Natural killer cell (primary cell): ENCODE measurements around the gene EBF3. TPM values are rescaled to one million over a fixed set of nuclear protein-coding genes. Genes with fewer than 3 reads are reported as not detected.

ENCODE experiments used
- ATAC-seq, 3 donors: fragments of 150-1000 bp in 2 of 3; fragments of 200-7000 bp in 1 of 3; cut with Tn5 transposase; 1 replicate in 1 of 3; 2 replicates in 2 of 3; pipeline ENCODE4 v1.10.0; 2021; ENCODE audit warnings: mild to moderate bottlenecking in 2 of 3, moderate library complexity in 2 of 3
- DNase-seq, 2 donors: peaks; one replicate each; pipeline versions ENCODE4 v3.0.0 to v3.0.0-alpha.2; 2013 to 2021; ENCODE audit warnings: mixed read lengths in 1 of 2
- H3K27ac ChIP-seq: one replicate; pipeline ENCODE4 v1.5.1; 2013; ENCODE audit warnings: mild to moderate bottlenecking, low read length
- H3K27me3 ChIP-seq: one replicate; pipeline ENCODE4 v1.6.1; 2013; ENCODE audit warnings: low read length; ENCODE audit not compliant: control insufficient read depth, insufficient read depth
- H3K36me3 ChIP-seq: one replicate; pipeline ENCODE4 v1.6.1; 2013; ENCODE audit warnings: low read length; ENCODE audit not compliant: control insufficient read depth, insufficient read depth
- H3K4me1 ChIP-seq: one replicate; pipeline ENCODE4 v1.6.1; 2013; ENCODE audit warnings: low read length; ENCODE audit not compliant: control insufficient read depth, insufficient read depth
- H3K4me3 ChIP-seq: one replicate; pipeline ENCODE4 v1.5.1; 2013; ENCODE audit warnings: low read length
- H3K9me3 ChIP-seq: one replicate; pipeline ENCODE4 v1.6.1; 2013; ENCODE audit warnings: low read length; ENCODE audit not compliant: control insufficient read depth, insufficient read depth
- H3K27ac Mint-ChIP-seq, 2 donors: one replicate each; pipeline ENCODE4 v1.8.0; 2022; ENCODE audit warnings: mild to moderate bottlenecking in 2 of 2, mixed read lengths in 2 of 2, moderate library complexity in 1 of 2
- H3K27me3 Mint-ChIP-seq, 2 donors: one replicate each; pipeline ENCODE4 v1.8.0; 2022; ENCODE audit warnings: low read depth in 2 of 2, mixed read lengths in 2 of 2
- H3K36me3 Mint-ChIP-seq: one replicate; pipeline ENCODE4 v1.8.0; 2022; ENCODE audit warnings: mixed read lengths
- H3K4me1 Mint-ChIP-seq, 2 donors: one replicate each; pipeline ENCODE4 v1.8.0; 2022; ENCODE audit warnings: mixed read lengths in 2 of 2
- H3K4me3 Mint-ChIP-seq: one replicate; pipeline ENCODE4 v1.8.0; 2022; ENCODE audit warnings: mild to moderate bottlenecking, moderate library complexity, mixed read lengths
- H3K9me3 Mint-ChIP-seq, 2 donors: one replicate each; pipeline ENCODE4 v1.8.0; 2022; ENCODE audit warnings: mixed read lengths in 2 of 2
- WGBS: methylation state at CpG from one replicate; pipeline ENCODE4 v1.1.7; 2013; ENCODE audit warnings: missing lambda C conversion rate; ENCODE audit not compliant: insufficient coverage; 5-methylcytosine and 5-hydroxymethylcytosine counted together
- intact Hi-C: fragments of 100-400 bp; cut with micrococcal nuclease; formaldehyde crosslinking; loops from one replicate; pipeline ENCODE4 v1.14.2; 2022
- total RNA-seq, 4 donors: library from RNA; stranded (reverse); fragments of 120-200 nt in 1 of 4; gene quantifications; one replicate each; pipeline versions ENCODE4 v1.2.3 to v1.2.4, GENCODE V29; 2013 to 2022
- TF ChIP-seq, protein P1 (sequence below): fragments of 200-600 bp; IDR thresholded peaks from one replicate; pipeline ENCODE4 v1.8.0; 2022; ENCODE audit warnings: antibody characterized with exemption

The EBF3 gene
- total RNA-seq, 3 donors from 2014 or later (not counting 1 experiment from before 2014, with no cell fraction given), result not detected

DNA sequence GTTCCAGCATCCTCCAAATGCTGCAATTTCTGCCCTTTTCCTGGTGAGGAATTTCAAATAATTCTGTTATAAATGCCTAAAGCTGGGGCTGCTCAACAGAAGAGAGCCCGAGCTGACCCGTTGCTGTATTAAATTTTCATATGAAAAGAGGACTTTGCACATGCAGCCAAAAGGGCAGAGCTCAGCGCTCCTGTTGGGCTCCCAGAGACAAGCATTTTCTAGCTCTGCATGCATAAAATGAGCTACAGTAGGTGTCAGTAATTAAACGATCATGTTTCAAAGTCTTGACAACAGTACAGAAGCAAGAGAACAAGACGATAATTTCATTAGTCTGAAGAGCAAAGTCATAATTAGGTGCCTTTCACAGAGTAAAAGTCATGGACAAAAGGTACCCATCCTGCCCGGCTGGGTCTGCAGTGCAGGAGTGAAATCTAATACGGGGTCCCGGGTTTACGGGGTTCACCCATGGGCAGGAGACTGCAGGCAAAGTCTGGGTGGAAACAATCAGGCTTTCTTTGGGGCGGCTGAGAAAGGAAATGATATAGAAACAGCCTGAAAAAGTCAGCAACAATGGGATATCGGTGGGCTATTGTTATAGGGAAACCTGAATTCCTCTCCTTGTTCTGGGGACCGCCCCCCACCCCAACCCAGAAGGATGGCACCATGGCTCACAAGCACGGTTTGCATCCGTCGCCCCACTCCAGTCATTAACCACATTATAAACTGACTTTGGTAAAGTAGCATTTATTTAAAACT lies 66.0 kb downstream of the EBF3 start:
- H3K4me1 ChIP-seq, result no peaks in the 10 kb centered on the region
- Mint-ChIP-seq H3K4me3 (no peak overlapping the region), H3K36me3 (no peaks in the 10 kb centered on the region), H3K27ac (no peak overlapping the region), H3K27me3 (peaks cover 9 to 47% of the 10 kb centered on the region in 2 donors), H3K9me3 (no peaks in the 10 kb centered on the region), H3K4me1 (no peaks in the 10 kb centered on the region)
- H3K27ac ChIP-seq, result no peak overlapping the region
- intact Hi-C loops, result no loop called here
- no peak overlapping the region for H3K4me3 ChIP-seq
- no peak for ATAC-seq
- no peaks in the 10 kb centered on the region for H3K36me3 ChIP-seq
- TF ChIP-seq, protein P1, sequence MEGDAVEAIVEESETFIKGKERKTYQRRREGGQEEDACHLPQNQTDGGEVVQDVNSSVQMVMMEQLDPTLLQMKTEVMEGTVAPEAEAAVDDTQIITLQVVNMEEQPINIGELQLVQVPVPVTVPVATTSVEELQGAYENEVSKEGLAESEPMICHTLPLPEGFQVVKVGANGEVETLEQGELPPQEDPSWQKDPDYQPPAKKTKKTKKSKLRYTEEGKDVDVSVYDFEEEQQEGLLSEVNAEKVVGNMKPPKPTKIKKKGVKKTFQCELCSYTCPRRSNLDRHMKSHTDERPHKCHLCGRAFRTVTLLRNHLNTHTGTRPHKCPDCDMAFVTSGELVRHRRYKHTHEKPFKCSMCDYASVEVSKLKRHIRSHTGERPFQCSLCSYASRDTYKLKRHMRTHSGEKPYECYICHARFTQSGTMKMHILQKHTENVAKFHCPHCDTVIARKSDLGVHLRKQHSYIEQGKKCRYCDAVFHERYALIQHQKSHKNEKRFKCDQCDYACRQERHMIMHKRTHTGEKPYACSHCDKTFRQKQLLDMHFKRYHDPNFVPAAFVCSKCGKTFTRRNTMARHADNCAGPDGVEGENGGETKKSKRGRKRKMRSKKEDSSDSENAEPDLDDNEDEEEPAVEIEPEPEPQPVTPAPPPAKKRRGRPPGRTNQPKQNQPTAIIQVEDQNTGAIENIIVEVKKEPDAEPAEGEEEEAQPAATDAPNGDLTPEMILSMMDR, result no peak
- H3K9me3 ChIP-seq, result no peaks in the 10 kb centered on the region
- no peak for DNase-seq
- 47% methylated on average over 12 of the region's 15 CpGs for WGBS
- H3K27me3 ChIP-seq, result no peaks in the 10 kb centered on the region

DNA sequence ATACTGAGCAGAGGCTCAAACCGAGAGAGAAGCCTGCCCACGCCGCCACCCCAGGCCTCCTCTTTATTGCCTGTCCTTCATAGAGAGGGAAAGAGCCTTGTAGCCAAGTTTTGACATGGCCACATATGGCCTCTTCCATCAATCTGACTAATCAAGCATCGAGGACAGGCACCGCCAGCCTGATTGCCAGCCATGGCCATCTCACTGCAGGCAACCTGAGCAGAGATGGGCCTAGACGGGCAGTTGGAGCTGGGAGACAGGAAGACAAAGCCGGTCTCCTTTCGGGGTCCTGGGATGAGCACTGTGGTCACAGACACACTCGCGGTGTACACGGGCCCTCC lies 67.2 kb downstream of the EBF3 start:
- ATAC-seq, result no peak
- no peaks in the 10 kb centered on the region for H3K36me3 ChIP-seq
- WGBS, result 90% methylated on average over 11 of the region's 11 CpGs
- H3K27ac ChIP-seq, result no peak overlapping the region
- Mint-ChIP-seq H3K27ac (no peak overlapping the region), H3K36me3 (no peaks in the 10 kb centered on the region), H3K4me3 (no peak overlapping the region), H3K9me3 (no peaks in the 10 kb centered on the region), H3K4me1 (no peaks in the 10 kb centered on the region), H3K27me3 (peaks cover 9 to 37% of the 10 kb centered on the region in 2 donors)
- H3K9me3 ChIP-seq, result no peaks in the 10 kb centered on the region
- TF ChIP-seq, protein P1, result no peak
- no peak for DNase-seq
- intact Hi-C loops, result no loop called here
- no peaks in the 10 kb centered on the region for H3K27me3 ChIP-seq
- no peaks in the 10 kb centered on the region for H3K4me1 ChIP-seq
- no peak overlapping the region for H3K4me3 ChIP-seq

DNA sequence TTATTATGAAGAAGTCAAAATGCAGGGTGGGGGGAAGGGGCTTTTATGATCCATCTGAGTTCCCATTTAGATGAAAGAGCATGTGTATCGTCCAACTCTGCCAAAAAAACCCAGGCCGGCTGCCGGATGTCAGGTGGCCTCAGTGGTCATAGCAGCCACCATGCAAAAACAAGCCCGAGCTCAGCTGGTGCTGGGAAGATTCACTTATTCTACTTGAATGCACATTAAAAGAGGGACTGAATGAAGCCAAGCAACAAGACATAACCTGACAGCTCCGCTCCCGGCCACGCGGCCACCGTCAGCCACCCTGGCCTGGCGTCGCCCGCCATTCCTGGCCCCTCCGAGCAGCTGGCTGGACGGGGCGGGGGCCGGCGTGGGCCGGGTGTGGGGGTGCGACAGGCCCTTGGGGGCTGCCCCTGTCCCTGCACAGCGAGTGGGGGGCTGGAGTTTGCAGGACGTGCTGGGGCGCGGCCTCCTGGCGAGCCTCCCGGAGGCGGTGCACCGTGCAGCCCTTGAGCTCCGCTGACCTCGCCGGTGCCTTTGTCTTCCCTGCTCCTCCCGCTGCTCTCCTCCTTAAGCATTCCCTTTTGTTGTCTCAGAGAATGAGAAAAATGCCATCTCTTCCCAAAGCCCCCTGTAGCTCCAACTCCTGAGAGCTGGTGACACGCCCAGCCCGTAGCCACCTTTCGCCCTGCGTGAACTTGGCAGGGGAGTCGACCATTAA lies 67.8 kb downstream of the EBF3 start:
- DNase-seq (no peak), ATAC-seq (no peak)
- peaks cover 9 to 33% of the 10 kb centered on the region in 2 donors for H3K27me3 Mint-ChIP-seq
- Histone ChIP-seq H3K36me3 (no peaks in the 10 kb centered on the region), H3K27me3 (no peaks in the 10 kb centered on the region), H3K4me1 (no peaks in the 10 kb centered on the region), H3K9me3 (no peaks in the 10 kb centered on the region), H3K4me3 (no peak overlapping the region), H3K27ac (no peak overlapping the region)
- no peaks in the 10 kb centered on the region for H3K4me1 Mint-ChIP-seq
- no peaks in the 10 kb centered on the region for H3K9me3 Mint-ChIP-seq
- no peak overlapping the region for H3K27ac Mint-ChIP-seq
- H3K4me3 Mint-ChIP-seq, result no peak overlapping the region
- 93% methylated on average over 36 of the region's 36 CpGs for WGBS
- TF ChIP-seq, protein P1, result no peak
- no peaks in the 10 kb centered on the region for H3K36me3 Mint-ChIP-seq
- intact Hi-C loops, result no loop called here
